Measurements from ENCODE around the gene MRI1. TPM values are rescaled to one million over a fixed set of nuclear protein-coding genes. Genes with fewer than 3 reads are reported as not detected.

The MRI1 gene
- total RNA-seq, 1 experiment from 2014 or later = 29.9 TPM

- TF ChIP-seq HMGXB4 (CRISPR knock-in tag; IDR thresholded peaks at IDR 0.05) (no peak), TCF7 (CRISPR knock-in tag; IDR thresholded peaks at IDR 0.05; ENCODE audit: low read depth) (no peak), ZNF532 (CRISPR knock-in tag; IDR thresholded peaks at IDR 0.05; ENCODE audit: borderline replicate concordance) (no peak), E2F1 (CRISPR knock-in tag; IDR thresholded peaks at IDR 0.05) (no peak), ERG (CRISPR knock-in tag; IDR thresholded peaks at IDR 0.05) (no peak)
These were observed 17.2 kb downstream of the MRI1 start (continued) for GRCh38 chr19:13781547-13781946.

- no peaks in the 10 kb centered on the region for H3K27me3 Mint-ChIP-seq (ENCODE audit: low read depth)
- POLR2A ChIA-PET = interaction anchor here (0.6 to 1.7 kb wide), 3 partner anchors 13 to 65 kb away, joined by 3 to 4 read pairs (median 4); partner anchors contain the start of gene ZSWIM4
- CTCF ChIA-PET = interaction anchor here (2.1 to 2.4 kb wide), 2 partner anchors 22 to 80 kb away, joined by 10 to 27 read pairs; no protein-coding TSS in a partner anchor
- H3K9me3 Mint-ChIP-seq = no peaks in the 10 kb centered on the region
- DNase-seq (ENCODE audit: low spot score) = no peak
- H3K4me3 Mint-ChIP-seq = no peak overlapping the region
- peaks cover 14% of the 10 kb centered on the region for H3K4me1 Mint-ChIP-seq
- peaks cover 20% of the 10 kb centered on the region for H3K36me3 Mint-ChIP-seq
- no peak overlapping the region for H3K27ac Mint-ChIP-seq
- no peak for ATAC-seq
- TF ChIP-seq FOXJ3 (CRISPR knock-in tag; IDR thresholded peaks at IDR 0.05; ENCODE audit: borderline replicate concordance) = no peak
- TF ChIP-seq ELF4 (CRISPR knock-in tag; IDR thresholded peaks at IDR 0.05; ENCODE audit: low read depth) = no peak
- no peak for TF ChIP-seq ATF2 (CRISPR knock-in tag; IDR thresholded peaks at IDR 0.05; ENCODE audit: borderline replicate concordance, low read depth)
These were observed 18.2 kb downstream of the MRI1 start for GRCh38 chr19:13782537-13782936.

- no peaks in the 10 kb centered on the region for H3K27me3 Mint-ChIP-seq (ENCODE audit: low read depth)
- CTCF ChIA-PET = interaction anchor here (0.6 to 3.5 kb wide), 14 partner anchors 9 to 275 kb away, joined by 3 to 70 read pairs (median 5); partner anchors contain the start of genes C19orf53, MRI1 and ZSWIM4
- H3K9me3 Mint-ChIP-seq = no peaks in the 10 kb centered on the region
- H3K4me1 Mint-ChIP-seq = peaks cover 14% of the 10 kb centered on the region
- peaks cover 7% of the 10 kb centered on the region for H3K36me3 Mint-ChIP-seq
- H3K4me3 Mint-ChIP-seq = no peak overlapping the region
- no peak overlapping the region; the same call in 1 of the 2 replicates for H3K27ac Mint-ChIP-seq
- ATAC-seq = no peak
- no peak for DNase-seq (ENCODE audit: low spot score)
- no peak for TF ChIP-seq ETV6 (CRISPR knock-in tag; IDR thresholded peaks at IDR 0.05)
- no peak for TF ChIP-seq ZNF396 (CRISPR knock-in tag; IDR thresholded peaks at IDR 0.05; ENCODE audit: borderline replicate concordance)
- TF ChIP-seq TCF7 (CRISPR knock-in tag; IDR thresholded peaks at IDR 0.05; ENCODE audit: low read depth) = no peak
- peak; percentile 18; the same call in 1 of the 2 replicates for TF ChIP-seq ZNF121 (CRISPR knock-in tag; IDR thresholded peaks at IDR 0.05)
- POLR2A ChIA-PET = interaction anchor here (0.7 to 1.7 kb wide), 3 partner anchors 12 to 91 kb away, joined by 3 to 8 read pairs (median 4); partner anchors contain the start of gene ZSWIM4
These were observed 19.5 kb downstream of the MRI1 start for GRCh38 chr19:13783565-13784500.
